Activated naive CD8-positive, alpha-beta T cell treated with anti-CD3 and anti-CD28 coated beads, Interleukin-2, amount 10 ng/mL, durations not matched to agents 7 days and 5 days (primary cell): ENCODE results near the gene TSC2. TPM values are rescaled to one million over a fixed set of nuclear protein-coding genes. Genes with fewer than 3 reads are reported as not detected.
A peak's percentile ranks its signal among the peaks of the same experiment; 100 is the strongest.

Experiments used
- ATAC-seq: fragments of 150-1000 bp; cut with Tn5 transposase; one replicate; pipeline ENCODE4 v1.10.0; 2021; ENCODE audit warnings: low read depth, moderate library complexity
- POLR2A ChIA-PET: fragments of 350-600 bp; sonication (Branson Sonifier 250); formaldehyde crosslinking; loops from one replicate; lab custom pipeline; 2021; ENCODE audit warnings: antibody characterized with exemption; lab: Charles Lee
- DNase-seq: peaks from one replicate; pipeline ENCODE4 v3.0.0; 2021
- H3K27ac Mint-ChIP-seq: one replicate; pipeline ENCODE4 v1.8.0; 2022; ENCODE audit warnings: mild to moderate bottlenecking, mixed read lengths
- H3K27me3 Mint-ChIP-seq: one replicate; pipeline ENCODE4 v1.8.0; 2022; ENCODE audit warnings: mild to moderate bottlenecking, moderate library complexity, mixed read lengths
- H3K36me3 Mint-ChIP-seq: one replicate; pipeline ENCODE4 v1.8.0; 2021; ENCODE audit warnings: mild to moderate bottlenecking, mixed read lengths
- H3K4me1 Mint-ChIP-seq: one replicate; pipeline ENCODE4 v1.8.0; 2021; ENCODE audit warnings: mixed read lengths
- H3K4me3 Mint-ChIP-seq: one replicate; pipeline ENCODE4 v1.8.0; 2022; ENCODE audit warnings: mild to moderate bottlenecking, moderate library complexity, mixed read lengths
- H3K9me3 Mint-ChIP-seq: one replicate; pipeline ENCODE4 v1.8.0; 2021; ENCODE audit warnings: mixed read lengths
- total RNA-seq, 2 experiments: library from RNA; stranded (reverse); gene quantifications; one replicate each; pipeline ENCODE4 v1.2.3, GENCODE V29; 2021

The TSC2 gene
- total RNA-seq, 2 experiments from 2014 or later, result 113 to 125 TPM

GRCh38 chr16:2061023-2061422 lies 13.2 kb downstream of the TSC2 start:
- POLR2A ChIA-PET, result no interaction called here
- DNase-seq, result no peak
- Mint-ChIP-seq H3K27ac (no peak overlapping the region), H3K9me3 (no peaks in the 10 kb centered on the region), H3K4me3 (no peak overlapping the region), H3K4me1 (no peaks in the 10 kb centered on the region), H3K27me3 (no peaks in the 10 kb centered on the region), H3K36me3 (peaks cover 3% of the 10 kb centered on the region)
- no peak for ATAC-seq

- H3K4me3 Mint-ChIP-seq, result no peak overlapping the region
- no peaks in the 10 kb centered on the region for H3K4me1 Mint-ChIP-seq
- POLR2A ChIA-PET, result no interaction called here
- H3K27ac Mint-ChIP-seq, result no peak overlapping the region
- H3K9me3 Mint-ChIP-seq, result no peaks in the 10 kb centered on the region
- ATAC-seq (no peak), DNase-seq (no peak)
- H3K27me3 Mint-ChIP-seq, result no peaks in the 10 kb centered on the region
- peaks cover 6% of the 10 kb centered on the region for H3K36me3 Mint-ChIP-seq
These were observed 13.7 kb downstream of the TSC2 start for GRCh38 chr16:2061526-2061925.

GRCh38 chr16:2062801-2063200 lies 15.0 kb downstream of the TSC2 start:
- no peaks in the 10 kb centered on the region for H3K9me3 Mint-ChIP-seq
- H3K4me3 Mint-ChIP-seq, result no peak overlapping the region
- H3K27ac Mint-ChIP-seq, result no peak overlapping the region
- POLR2A ChIA-PET, result no interaction called here
- H3K36me3 Mint-ChIP-seq, result peaks cover 9% of the 10 kb centered on the region
- no peaks in the 10 kb centered on the region for H3K27me3 Mint-ChIP-seq
- DNase-seq, result no peak
- ATAC-seq, result no peak
- H3K4me1 Mint-ChIP-seq, result no peaks in the 10 kb centered on the region

GRCh38 chr16:2063861-2064260 lies 16.1 kb downstream of the TSC2 start:
- Mint-ChIP-seq H3K27ac (no peak overlapping the region), H3K36me3 (peaks cover 10% of the 10 kb centered on the region), H3K4me1 (no peaks in the 10 kb centered on the region), H3K27me3 (no peaks in the 10 kb centered on the region), H3K9me3 (no peaks in the 10 kb centered on the region), H3K4me3 (no peak overlapping the region)
- POLR2A ChIA-PET, result no interaction called here
- no peak for ATAC-seq
- no peak for DNase-seq

GRCh38 chr16:2064368-2064945 lies 16.7 kb downstream of the TSC2 start:
- H3K4me3 Mint-ChIP-seq, result no peak overlapping the region
- POLR2A ChIA-PET, result no interaction called here
- no peak overlapping the region for H3K27ac Mint-ChIP-seq
- no peaks in the 10 kb centered on the region for H3K4me1 Mint-ChIP-seq
- ATAC-seq (no peak), DNase-seq (no peak)
- no peaks in the 10 kb centered on the region for H3K9me3 Mint-ChIP-seq
- H3K36me3 Mint-ChIP-seq, result peaks cover 10% of the 10 kb centered on the region
- H3K27me3 Mint-ChIP-seq, result no peaks in the 10 kb centered on the region

- POLR2A ChIA-PET, result no interaction called here
These were observed 18.4 kb downstream of the TSC2 start for GRCh38 chr16:2066139-2066538.

GRCh38 chr16:2070576-2071453 lies 23.0 kb downstream of the TSC2 start:
- Mint-ChIP-seq H3K4me1 (no peaks in the 10 kb centered on the region), H3K36me3 (peaks cover 11% of the 10 kb centered on the region), H3K9me3 (no peaks in the 10 kb centered on the region), H3K4me3 (no peak overlapping the region), H3K27me3 (no peaks in the 10 kb centered on the region), H3K27ac (no peak overlapping the region)
- POLR2A ChIA-PET, result no interaction called here
- ATAC-seq (no peak), DNase-seq (no peak)

More at GRCh38 chr16:2066139-2066538, 18.4 kb downstream of the TSC2 start:
- Mint-ChIP-seq H3K27ac (no peak overlapping the region), H3K4me3 (no peak overlapping the region), H3K36me3 (peaks cover 10% of the 10 kb centered on the region), H3K4me1 (no peaks in the 10 kb centered on the region), H3K9me3 (no peaks in the 10 kb centered on the region), H3K27me3 (no peaks in the 10 kb centered on the region)
- no peak for ATAC-seq
- DNase-seq, result no peak

GRCh38 chr16:2071454-2072202 lies 23.8 kb downstream of the TSC2 start:
- peak; percentile 30 for ATAC-seq

GRCh38 chr16:2072926-2073325 lies 25.1 kb downstream of the TSC2 start:
- ATAC-seq, result no peak
- H3K27ac Mint-ChIP-seq, result no peak overlapping the region
- no peak for DNase-seq
- no peaks in the 10 kb centered on the region for H3K9me3 Mint-ChIP-seq
- H3K4me1 Mint-ChIP-seq, result no peaks in the 10 kb centered on the region
- peaks cover 1% of the 10 kb centered on the region for H3K36me3 Mint-ChIP-seq
- no peaks in the 10 kb centered on the region for H3K27me3 Mint-ChIP-seq
- H3K4me3 Mint-ChIP-seq, result no peak overlapping the region
- POLR2A ChIA-PET, result no interaction called here

More at GRCh38 chr16:2071454-2072202, 23.8 kb downstream of the TSC2 start:
- Mint-ChIP-seq H3K36me3 (peaks cover 5% of the 10 kb centered on the region), H3K9me3 (no peaks in the 10 kb centered on the region), H3K27ac (no peak overlapping the region), H3K4me3 (no peak overlapping the region), H3K4me1 (no peaks in the 10 kb centered on the region), H3K27me3 (no peaks in the 10 kb centered on the region)
- POLR2A ChIA-PET, result no interaction called here
- no peak for DNase-seq

- POLR2A ChIA-PET, result no interaction called here
- H3K27me3 Mint-ChIP-seq, result no peaks in the 10 kb centered on the region
- no peak overlapping the region for H3K4me3 Mint-ChIP-seq
These were observed 26.3 kb downstream of the TSC2 start for GRCh38 chr16:2074071-2074470.

GRCh38 chr16:2075631-2076030 lies 27.8 kb downstream of the TSC2 start:
- Mint-ChIP-seq H3K36me3 (peaks cover 1% of the 10 kb centered on the region), H3K4me1 (no peaks in the 10 kb centered on the region), H3K9me3 (no peaks in the 10 kb centered on the region), H3K27ac (no peak overlapping the region), H3K27me3 (no peaks in the 10 kb centered on the region), H3K4me3 (no peak overlapping the region)
- DNase-seq, result no peak
- POLR2A ChIA-PET, result no interaction called here
- no peak for ATAC-seq

More at GRCh38 chr16:2074071-2074470, 26.3 kb downstream of the TSC2 start:
- H3K4me1 Mint-ChIP-seq, result no peaks in the 10 kb centered on the region
- peaks cover 1% of the 10 kb centered on the region for H3K36me3 Mint-ChIP-seq
- DNase-seq (no peak), ATAC-seq (no peak)
- H3K27ac Mint-ChIP-seq, result no peak overlapping the region
- H3K9me3 Mint-ChIP-seq, result no peaks in the 10 kb centered on the region

- DNase-seq (no peak), ATAC-seq (no peak)
- Mint-ChIP-seq H3K9me3 (no peaks in the 10 kb centered on the region), H3K27me3 (no peaks in the 10 kb centered on the region), H3K4me3 (no peak overlapping the region), H3K36me3 (peaks cover 1% of the 10 kb centered on the region), H3K4me1 (no peaks in the 10 kb centered on the region), H3K27ac (no peak overlapping the region)
- POLR2A ChIA-PET, result no interaction called here
These were observed 28.5 kb downstream of the TSC2 start for GRCh38 chr16:2076072-2076865.

GRCh38 chr16:2077016-2077415 lies 29.2 kb downstream of the TSC2 start:
- Mint-ChIP-seq H3K27ac (no peak overlapping the region), H3K4me3 (no peak overlapping the region), H3K27me3 (no peaks in the 10 kb centered on the region), H3K4me1 (no peaks in the 10 kb centered on the region), H3K9me3 (no peaks in the 10 kb centered on the region), H3K36me3 (peaks cover 1% of the 10 kb centered on the region)
- POLR2A ChIA-PET, result interaction anchor here (0.6 kb wide), 1 partner anchor 316 kb away, joined by 3 read pairs; no protein-coding TSS in a partner anchor
- no peak for ATAC-seq
- no peak for DNase-seq
